HS-27A (cell line): ENCODE measurements around the gene LRRC18.

Source experiments
- DNase-seq: peaks from one replicate; pipeline ENCODE4 v3.0.0-alpha.2; 2012; ENCODE audit warnings: low read depth, missing footprints

Gene LRRC18

DNA sequence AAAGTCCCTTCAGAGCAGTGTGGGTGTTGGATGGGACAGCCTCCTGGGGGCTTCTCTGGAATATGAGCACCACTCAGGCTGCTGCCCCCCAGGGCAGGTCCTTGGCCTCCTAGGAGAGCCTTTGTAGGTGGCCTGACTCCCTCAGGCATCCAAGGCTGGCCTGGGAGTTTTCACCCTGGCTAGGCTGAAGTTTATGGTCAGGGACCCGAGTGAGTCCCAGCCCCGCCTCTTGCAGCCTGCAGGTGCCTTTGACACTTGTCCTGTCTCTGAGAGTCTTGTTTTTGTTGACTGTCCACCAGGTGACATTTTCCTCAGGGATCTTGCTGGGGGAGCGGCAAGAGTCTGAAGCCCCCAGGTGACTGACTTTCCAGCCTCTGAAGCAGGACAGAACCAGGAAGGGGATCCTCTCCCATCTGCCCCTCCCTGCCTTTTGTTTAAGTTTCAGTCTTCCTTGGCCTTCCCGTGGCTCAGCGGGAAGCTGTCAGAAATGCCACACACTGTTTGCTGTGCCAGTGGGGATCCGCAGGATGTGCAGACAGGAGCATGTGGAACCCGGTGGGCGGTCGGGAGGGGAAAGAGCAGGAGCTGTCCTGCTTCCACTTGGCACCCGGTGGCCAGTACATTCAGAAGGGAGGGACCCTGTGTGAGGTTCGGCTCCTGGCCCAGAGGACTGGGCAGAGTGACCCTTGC lies 59.5 kb downstream of the LRRC18 start:
- no peak for DNase-seq

DNA sequence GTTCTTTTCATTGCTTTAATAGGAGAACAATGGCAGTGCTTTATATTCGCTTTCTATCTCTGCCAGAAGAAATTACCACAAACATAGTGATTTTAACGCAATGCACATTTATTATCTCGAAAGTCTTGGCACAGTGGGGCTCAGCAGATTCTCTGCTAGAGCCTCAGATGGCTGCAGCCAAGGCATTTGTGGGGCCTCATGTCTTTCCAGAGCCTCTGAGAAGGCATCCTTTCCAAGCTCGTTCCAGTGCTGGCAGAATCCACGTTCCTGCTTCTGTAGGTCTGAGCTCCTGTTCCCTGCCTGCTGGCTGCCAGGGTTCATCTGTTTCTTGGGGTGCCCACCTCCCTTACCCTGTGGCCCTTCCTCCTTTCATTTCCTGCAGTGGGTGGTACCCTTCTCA lies 60.2 kb downstream of the LRRC18 start:
- no peak for DNase-seq

DNA sequence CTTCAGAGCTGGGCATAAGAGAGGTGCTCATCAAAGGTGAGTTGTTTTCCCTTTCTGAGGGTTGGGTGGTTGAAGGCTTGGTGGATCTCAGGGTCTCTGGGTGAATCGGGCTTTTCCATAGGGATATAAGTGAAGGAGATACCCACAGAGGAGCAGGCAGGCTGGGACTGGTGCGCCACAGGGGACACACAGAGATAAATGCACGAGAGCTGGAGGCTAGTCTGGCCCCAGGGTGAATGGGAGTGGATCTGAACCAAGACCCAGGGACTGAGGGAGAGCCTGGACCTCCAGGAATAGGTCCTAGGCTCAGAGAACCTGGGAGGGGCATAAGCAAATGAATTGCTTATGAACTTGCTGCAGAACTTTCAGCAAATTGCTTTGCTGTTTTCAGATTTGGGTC lies 61.5 kb downstream of the LRRC18 start:
- no peak for DNase-seq

DNA sequence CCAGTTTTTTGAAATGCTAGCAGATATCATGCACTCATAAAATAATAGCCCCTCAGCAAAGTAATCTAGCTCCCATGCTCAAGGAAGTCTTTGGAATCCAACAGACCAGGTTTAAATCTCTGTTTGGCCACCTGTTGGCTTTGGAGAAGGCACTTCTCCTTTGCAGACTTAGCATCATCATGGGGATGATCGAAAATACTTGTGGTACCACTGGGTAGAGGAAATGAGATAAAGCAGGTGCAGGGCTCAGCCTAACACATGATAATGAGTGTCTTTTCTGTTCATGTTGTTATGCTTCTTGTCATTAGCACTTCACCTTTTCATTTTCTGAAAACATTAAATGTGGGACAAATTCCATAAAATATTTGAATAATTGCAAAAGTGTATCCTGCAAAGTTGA lies 67.4 kb downstream of the LRRC18 start:
- DNase-seq: no peak
